NCI-H2029 treated with DMSO at 0.1 percent for 48 hours (cell line): ENCODE data around the gene ZNF263.

Experiments used
- DNase-seq: peaks from one replicate; lab custom pipeline; 2025; lab: John Stamatoyannopoulos, UW

ZNF263 gene

DNA sequence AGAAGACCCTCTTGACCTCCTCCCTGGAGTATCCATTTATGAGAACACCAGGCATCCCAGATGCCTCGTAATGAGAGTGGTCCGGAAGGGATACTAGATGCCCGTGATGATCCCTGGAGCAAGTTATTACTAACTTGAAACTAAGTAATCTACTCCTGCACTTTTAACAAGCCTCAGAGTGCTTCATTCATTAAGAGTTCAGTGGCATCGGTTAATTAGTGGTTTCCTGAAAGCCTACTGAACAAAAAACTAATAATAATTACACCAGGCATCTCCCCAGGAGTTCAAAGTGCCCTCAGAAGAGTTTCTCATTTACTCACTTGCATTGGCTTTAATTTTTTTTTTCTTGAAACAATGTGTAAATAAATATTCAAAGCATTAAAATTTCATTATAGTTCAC is 44.2 kb downstream of the ZNF263 start:
- no peak for DNase-seq

DNA sequence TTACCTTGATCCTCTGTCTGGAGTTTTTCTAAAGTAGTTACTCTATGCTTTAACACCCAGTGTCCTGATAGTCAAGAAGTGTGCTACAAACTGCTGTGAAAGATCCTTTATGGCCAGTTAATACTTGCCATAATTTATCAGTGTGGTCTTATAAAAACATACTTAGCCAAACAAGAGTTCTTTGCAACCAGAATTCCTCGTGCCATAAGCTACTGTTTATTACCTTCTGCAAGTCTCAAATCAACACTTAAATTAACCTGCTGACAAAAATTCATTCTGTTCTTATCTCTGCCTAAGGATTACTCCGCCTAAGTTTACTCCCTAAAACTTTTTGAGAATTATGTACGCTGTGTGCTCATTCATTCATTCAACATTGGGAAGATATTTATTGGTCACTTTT is 44.8 kb downstream of the ZNF263 start:
- DNase-seq = no peak

GRCh38 chr16:3328643-3329042 is 45.4 kb downstream of the ZNF263 start:
- no peak for DNase-seq
